Neural cell (in vitro differentiated cells): ENCODE data around the gene CLDN2. TPM values are rescaled to one million over a fixed set of nuclear protein-coding genes. Genes with fewer than 3 reads are reported as not detected.

ENCODE experiments used
- H2AFZ ChIP-seq: fragments of 200-600, 300-800 bp; sonication (generic), shearing (Covaris generic); 2 replicates; pipeline ENCODE4 v1.6.0; 2014; ENCODE audit warnings: low read depth, mild to moderate bottlenecking, antibody characterized with exemption, low read length, moderate library complexity
- H3F3A ChIP-seq: fragments of 200-600 bp; shearing (Covaris generic); 2 replicates; pipeline ENCODE4 v1.6.1; 2016; ENCODE audit warnings: mild to moderate bottlenecking, moderate library complexity, mixed read lengths, antibody characterized with exemption, low read length; ENCODE audit not compliant: insufficient read depth, poor library complexity, severe bottlenecking
- H3K27ac ChIP-seq: fragments of 200-600, 300-800 bp; sonication (generic), shearing (Covaris generic); 2 replicates; pipeline ENCODE4 v1.5.1; 2014; ENCODE audit warnings: mild to moderate bottlenecking, low read length, moderate library complexity
- H3K27me3 ChIP-seq: fragments of 300-800, 200-600 bp; sonication (generic), shearing (Covaris generic); 2 replicates; pipeline ENCODE4 v1.6.0; 2014; ENCODE audit warnings: mild to moderate bottlenecking, low read depth, low read length, moderate library complexity; ENCODE audit not compliant: insufficient read depth
- H3K36me3 ChIP-seq: fragments of 300-800, 200-600 bp; sonication (generic), shearing (Covaris generic); 2 replicates; pipeline ENCODE4 v1.5.1; 2014; ENCODE audit warnings: mild to moderate bottlenecking, antibody characterized with exemption, low read length, moderate library complexity; ENCODE audit not compliant: insufficient read depth
- H3K4me2 ChIP-seq: fragments of 300-800, 200-600 bp; sonication (generic), shearing (Covaris generic); 2 replicates; pipeline ENCODE4 v1.6.0; 2014; ENCODE audit warnings: mild to moderate bottlenecking, low read length
- H3K4me3 ChIP-seq: fragments of 300-800, 200-600 bp; sonication (generic), shearing (Covaris generic); 2 replicates; pipeline ENCODE4 v1.5.1; 2014; ENCODE audit warnings: mild to moderate bottlenecking, low read length, moderate library complexity
- H3K79me2 ChIP-seq: fragments of 200-600 bp; shearing (Covaris generic); replicated peaks from 2 replicates; pipeline ENCODE4 v1.6.0; 2014; ENCODE audit warnings: mild to moderate bottlenecking, low read length, moderate library complexity; ENCODE audit not compliant: insufficient read depth
- H3K9ac ChIP-seq: fragments of 300-800, 200-600 bp; sonication (generic), shearing (Covaris generic); 2 replicates; pipeline ENCODE4 v1.6.1; 2016; ENCODE audit warnings: mild to moderate bottlenecking, low read length, mixed read lengths
- H3K9me2 ChIP-seq: fragments of 200-600 bp; shearing (Covaris generic); 2 replicates; pipeline ENCODE4 v1.6.1; 2016; ENCODE audit warnings: mild to moderate bottlenecking, low read length, mixed read lengths; ENCODE audit not compliant: insufficient read depth
- H3K9me3 ChIP-seq: fragments of 200-600, 300-800 bp; sonication (generic), shearing (Covaris generic); 2 replicates; pipeline ENCODE4 v1.6.1; 2016; ENCODE audit warnings: mild to moderate bottlenecking, mixed run types, low read length, moderate library complexity, mixed read lengths
- H4K20me1 ChIP-seq: fragments of 200-600 bp; shearing (Covaris generic); 2 replicates; pipeline ENCODE4 v1.6.1; 2016; ENCODE audit warnings: mild to moderate bottlenecking, mixed run types; ENCODE audit not compliant: insufficient read depth
- CTCF ChIP-seq: fragments of 450-650 bp; IDR thresholded peaks from 2 replicates; pipeline ENCODE4 v1.5.1; 2014; ENCODE audit warnings: antibody characterized with exemption, mild to moderate bottlenecking, moderate library complexity; ENCODE audit not compliant: poor library complexity, severe bottlenecking
- EP300 ChIP-seq: fragments of 450-650 bp; conservative IDR thresholded peaks from 2 replicates; pipeline ENCODE4 v1.6.1; 2014; ENCODE audit warnings: antibody characterized with exemption, mild to moderate bottlenecking, moderate library complexity; ENCODE audit not compliant: poor library complexity, severe bottlenecking
- EZH2 ChIP-seq: fragments of 200-600, 300-800 bp; shearing (Covaris generic), sonication (generic); IDR thresholded peaks from 2 replicates; pipeline ENCODE4 v1.6.1; 2014; ENCODE audit warnings: antibody characterized with exemption, low read length, borderline replicate concordance, mild to moderate bottlenecking; ENCODE audit not compliant: insufficient read depth, poor library complexity, severe bottlenecking
- MXI1 ChIP-seq: fragments of 450-650 bp; conservative IDR thresholded peaks from 2 replicates; pipeline ENCODE4 v1.6.1; 2014; ENCODE audit warnings: antibody characterized with exemption, mild to moderate bottlenecking; ENCODE audit not compliant: poor library complexity, severe bottlenecking
- POLR2AphosphoS5 ChIP-seq: IDR thresholded peaks from 2 replicates; pipeline ENCODE4 v1.6.1; 2012
- RAD21 ChIP-seq: fragments of 450-650 bp; conservative IDR thresholded peaks from 2 replicates; pipeline ENCODE4 v1.6.1; 2014; ENCODE audit warnings: antibody characterized with exemption, mild to moderate bottlenecking, moderate library complexity
- REST ChIP-seq: IDR thresholded peaks from 2 replicates; pipeline ENCODE4 v1.6.1; 2012; ENCODE audit warnings: borderline replicate concordance
- SMC3 ChIP-seq: fragments of 450-650 bp; conservative IDR thresholded peaks from 2 replicates; pipeline ENCODE4 v1.6.1; 2014; ENCODE audit warnings: antibody characterized with exemption, mild to moderate bottlenecking, moderate library complexity; ENCODE audit not compliant: poor library complexity
- TAF1 ChIP-seq: IDR thresholded peaks from 2 replicates; pipeline ENCODE4 v1.6.1; 2012; ENCODE audit warnings: low read depth
- polyA plus RNA-seq: library from polyadenylated mRNA; depleted of rRNA; stranded (reverse); fragments of >200 nt; gene quantifications from 2 replicates; pipeline ENCODE4 v1.2.3, GENCODE V29; 2014

The CLDN2 gene
- polyA plus RNA-seq, 1 donor from 2014 or later = not detected

DNA sequence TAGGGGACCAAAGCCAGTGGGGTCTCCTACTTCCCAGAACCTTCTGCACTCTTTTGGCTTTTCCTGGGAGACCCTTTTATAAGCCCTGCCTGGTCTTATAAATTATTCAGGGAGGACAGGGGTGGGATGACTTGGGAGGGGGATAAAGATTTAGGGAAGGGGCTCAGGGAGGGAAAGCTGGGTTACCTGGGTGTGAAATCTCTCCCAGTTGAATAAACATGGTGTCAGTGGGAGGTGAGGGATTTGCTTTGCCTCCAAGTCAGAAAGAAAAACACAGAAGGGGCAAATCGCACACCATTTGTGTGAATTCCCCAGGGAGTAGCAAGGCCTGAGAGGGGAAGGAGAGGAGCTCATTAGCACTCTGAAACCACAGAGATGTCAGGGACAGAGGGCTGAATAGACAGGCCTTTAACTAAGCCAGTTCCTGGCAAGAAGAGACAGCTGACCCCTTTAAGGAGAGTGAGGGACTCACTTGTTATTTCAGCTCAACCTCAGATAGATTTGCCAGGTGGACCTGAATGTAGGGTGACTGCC lies 16.8 kb upstream of the CLDN2 start, which contains the start of gene RIPPLY1:
Gene RIPPLY1, minus strand, starts transcription at position 51 of the 534 bp plus-strand sequence. CDS start 54 bp downstream, outside the sequence.
- H3K9ac ChIP-seq = no peak within 1 kb of the TSS
- no peak within 1 kb of the TSS for H3K4me2 ChIP-seq
- no peak for TF ChIP-seq TAF1
- TF ChIP-seq REST = no peak
- no peak for TF ChIP-seq MXI1
- no peak for TF ChIP-seq RAD21
- no peak within 1 kb of the TSS for H3K4me3 ChIP-seq
- no peaks in the 10 kb centered on the region for H3K9me3 ChIP-seq
- no peak within 1 kb of the TSS for H3K27ac ChIP-seq
- H4K20me1 ChIP-seq = no peaks in the 10 kb centered on the region
- no peaks in the 10 kb centered on the region for H3K36me3 ChIP-seq
- no peaks in the 10 kb centered on the region for H3K27me3 ChIP-seq
- no peaks in the 10 kb centered on the region for H3K9me2 ChIP-seq
- no peaks in the 10 kb centered on the region for H3K79me2 ChIP-seq
- H3F3A ChIP-seq = no peaks in the 10 kb centered on the region
- H2AFZ ChIP-seq = no peak within 1 kb of the TSS

- TF ChIP-seq MXI1 (no peak), REST (no peak), RAD21 (no peak), EZH2 (no peak), POLR2AphosphoS5 (no peak), SMC3 (no peak), CTCF (no peak), TAF1 (no peak), EP300 (no peak)
- H3K4me2 ChIP-seq = no peak overlapping the region
- H3K27me3 ChIP-seq = no peaks in the 10 kb centered on the region
Measured at GRCh38 chrX:106903856-106904528, 16.2 kb upstream of the CLDN2 start.

More at GRCh38 chrX:106903856-106904528, 16.2 kb upstream of the CLDN2 start:
- Histone ChIP-seq H3K36me3 (no peaks in the 10 kb centered on the region), H3K9me2 (no peaks in the 10 kb centered on the region), H3K4me3 (no peak overlapping the region), H3K27ac (no peak overlapping the region), H3K9ac (no peak overlapping the region), H3F3A (no peaks in the 10 kb centered on the region), H4K20me1 (no peaks in the 10 kb centered on the region), H3K9me3 (no peaks in the 10 kb centered on the region), H3K79me2 (no peaks in the 10 kb centered on the region), H2AFZ (no peak overlapping the region)
